GM12891 (cell line): ENCODE results near the gene SYNE3.

ENCODE experiments used
- DNase-seq: peaks from one replicate; pipeline ENCODE4 v3.0.0; 2011; ENCODE audit warnings: low spot score; ENCODE audit not compliant: insufficient read length
- FAIRE-seq: peaks from 2 replicates; lab custom pipeline; 2011; peaks lifted over from hg19 to GRCh38; lab: Jason Lieb, UNC
- PAX5 ChIP-seq: IDR thresholded peaks from 2 replicates; pipeline ENCODE4 v1.6.1; 2011; ENCODE audit warnings: low read length, moderate library complexity, mild to moderate bottlenecking; ENCODE audit not compliant: insufficient read depth, severe bottlenecking
- POLR2A ChIP-seq: IDR thresholded peaks from 2 replicates; pipeline ENCODE4 v1.6.1; 2011; ENCODE audit warnings: low read depth, low read length, control low read depth
- POLR2AphosphoS5 ChIP-seq: IDR thresholded peaks from 2 replicates; pipeline ENCODE4 v1.6.1; 2011; ENCODE audit warnings: low read depth, low read length, control low read depth
- POU2F2 ChIP-seq: IDR thresholded peaks from 2 replicates; pipeline ENCODE4 v1.6.1; 2011; ENCODE audit warnings: low read depth, mild to moderate bottlenecking, control low read depth, low read length, moderate library complexity
- SPI1 ChIP-seq: IDR thresholded peaks from 2 replicates; pipeline ENCODE4 v1.6.1; 2011; ENCODE audit warnings: low read depth, low read length, control low read depth
- TAF1 ChIP-seq: IDR thresholded peaks from 2 replicates; pipeline ENCODE4 v1.6.1; 2011; ENCODE audit warnings: low read depth, low read length, control low read depth

The SYNE3 gene

GRCh38 chr14:95484296-95484695 lies 32.2 kb downstream of the SYNE3 start:
- FAIRE-seq: no peak
- TF ChIP-seq POLR2AphosphoS5 (no peak), POU2F2 (no peak), SPI1 (no peak), POLR2A (no peak), PAX5 (no peak), TAF1 (no peak)
- DNase-seq: no peak

- no peak for FAIRE-seq
These were observed 32.9 kb downstream of the SYNE3 start for GRCh38 chr14:95483309-95484165.

DNA sequence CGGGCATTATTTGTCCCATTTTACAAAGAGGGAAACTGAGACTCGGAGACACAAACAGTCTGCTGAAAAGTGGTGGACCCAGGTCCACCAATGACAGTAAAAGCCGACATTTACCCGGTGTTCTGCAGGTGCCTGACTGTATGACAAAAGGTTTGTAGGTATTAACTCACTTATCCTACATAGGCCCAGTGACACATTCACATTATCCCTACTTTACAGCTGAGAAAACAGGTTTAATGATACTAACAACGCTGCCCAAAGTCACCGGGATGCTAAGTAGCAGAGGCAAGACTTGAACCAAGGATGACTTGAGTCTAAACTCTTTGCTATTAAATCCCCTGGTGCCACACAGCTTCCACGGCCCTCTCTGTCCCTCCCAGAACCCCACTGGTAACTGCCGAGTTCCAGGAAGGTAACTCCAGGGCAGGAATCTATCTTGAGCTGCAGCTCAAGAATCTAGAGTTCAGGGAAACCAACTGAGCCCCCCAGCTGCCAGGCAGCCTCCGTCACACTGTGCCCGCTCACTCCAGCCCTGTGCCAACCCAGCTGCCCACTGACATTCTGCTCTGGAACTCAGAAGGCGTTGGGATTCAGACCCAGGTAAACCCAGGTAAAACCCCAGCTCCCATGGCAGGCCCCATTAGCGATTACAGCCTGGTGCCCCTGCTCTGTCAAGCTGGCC lies 33.7 kb downstream of the SYNE3 start:
- no peak for TF ChIP-seq PAX5
- TF ChIP-seq SPI1: no peak
- no peak for TF ChIP-seq POLR2AphosphoS5
- TF ChIP-seq POLR2A: no peak
- TF ChIP-seq POU2F2: no peak
- TF ChIP-seq TAF1: no peak
- DNase-seq: no peak
- FAIRE-seq: peak; percentile 48

More at GRCh38 chr14:95483309-95484165, 32.9 kb downstream of the SYNE3 start:
- no peak for DNase-seq
- TF ChIP-seq POLR2A (no peak), TAF1 (no peak), PAX5 (no peak), POLR2AphosphoS5 (no peak), SPI1 (no peak), POU2F2 (no peak)

DNA sequence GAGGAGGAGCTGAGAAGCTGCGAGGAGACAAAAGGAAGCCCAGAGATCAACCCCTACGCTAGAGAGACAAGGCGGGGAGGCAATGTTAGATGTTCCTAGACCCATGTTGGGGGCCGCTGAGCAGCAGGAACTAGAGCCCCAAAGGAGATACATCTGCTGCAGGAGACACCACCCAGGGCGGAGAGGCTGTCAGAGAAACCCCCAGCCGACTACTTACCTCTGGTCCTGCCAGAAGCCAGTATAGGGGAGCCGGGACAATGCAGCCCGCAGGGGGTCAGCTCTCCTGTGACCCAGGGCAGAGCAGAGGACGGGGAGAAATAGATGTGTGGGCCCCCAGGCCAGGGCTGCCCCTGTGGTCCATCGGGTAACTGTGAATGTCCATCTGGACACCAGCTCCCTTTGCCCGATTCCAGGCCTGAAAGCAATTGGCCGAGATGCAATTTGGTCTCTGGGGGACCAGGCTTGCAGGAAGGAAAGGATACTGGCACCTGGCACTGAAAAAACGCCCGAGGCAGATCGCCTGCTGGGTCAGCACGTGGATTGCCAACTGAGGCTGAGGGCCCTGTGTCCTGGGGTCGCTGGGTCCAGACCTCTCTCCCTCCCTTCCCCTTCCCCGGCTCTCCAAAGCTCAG lies 34.9 kb downstream of the SYNE3 start:
- DNase-seq (no peak), FAIRE-seq (no peak)
- TF ChIP-seq PAX5: no peak
- TF ChIP-seq SPI1: no peak
- TF ChIP-seq POLR2A: no peak
- no peak for TF ChIP-seq POLR2AphosphoS5
- TF ChIP-seq POU2F2: no peak
- no peak for TF ChIP-seq TAF1

- no peak for TF ChIP-seq POLR2A
- no peak for TF ChIP-seq POU2F2
- no peak for TF ChIP-seq PAX5
- no peak for DNase-seq
- no peak for FAIRE-seq
These were observed 35.6 kb downstream of the SYNE3 start for GRCh38 chr14:95480887-95481226.

DNA sequence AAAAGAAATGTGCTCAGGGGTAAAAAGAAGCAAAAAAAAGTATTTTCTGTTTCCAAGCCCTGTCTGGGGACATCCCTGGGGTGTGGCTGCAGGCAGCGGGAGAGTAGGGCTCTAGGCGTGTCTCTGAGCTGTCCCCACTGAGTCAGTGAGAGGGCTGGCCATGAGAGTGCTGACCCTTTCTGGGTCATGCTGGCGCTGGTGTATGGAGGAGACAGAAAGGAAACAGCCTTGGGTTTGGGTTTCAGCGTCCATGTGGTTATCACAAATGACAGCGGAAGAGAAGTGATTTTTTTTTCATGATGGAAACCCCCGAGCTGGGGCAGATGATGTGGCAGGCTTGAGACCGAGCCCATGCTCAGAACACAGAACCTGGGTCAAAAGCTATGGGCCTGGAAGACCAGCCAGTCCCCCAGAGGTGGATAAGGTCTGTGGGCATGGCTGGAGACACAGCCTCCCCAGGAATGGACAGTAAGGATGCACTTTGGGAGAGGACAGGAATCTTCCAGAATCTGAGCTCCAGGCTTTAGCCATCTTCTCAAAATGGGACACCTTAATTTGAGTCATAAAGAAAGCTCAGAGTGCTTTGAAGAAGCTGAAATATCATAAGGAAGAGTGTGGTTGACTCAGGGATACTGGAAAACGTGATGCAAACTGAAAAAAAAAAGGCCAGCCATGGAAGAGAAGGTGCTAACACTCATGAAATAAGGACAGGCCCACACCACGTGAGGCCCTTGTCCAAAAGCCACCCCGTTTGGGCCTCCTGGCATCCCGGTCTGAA lies 36.2 kb downstream of the SYNE3 start:
- TF ChIP-seq PAX5: no peak
- TF ChIP-seq SPI1: no peak
- TF ChIP-seq POU2F2: no peak
- TF ChIP-seq TAF1: no peak
- no peak for TF ChIP-seq POLR2A
- TF ChIP-seq POLR2AphosphoS5: no peak
- DNase-seq: no peak
- peak; percentile 45 for FAIRE-seq

GRCh38 chr14:95479494-95479893 lies 37.0 kb downstream of the SYNE3 start:
- TF ChIP-seq SPI1: no peak
- TF ChIP-seq POU2F2: no peak
- no peak for TF ChIP-seq POLR2AphosphoS5
- TF ChIP-seq PAX5: no peak
- no peak for TF ChIP-seq TAF1
- no peak for TF ChIP-seq POLR2A
- DNase-seq (no peak), FAIRE-seq (no peak)

DNA sequence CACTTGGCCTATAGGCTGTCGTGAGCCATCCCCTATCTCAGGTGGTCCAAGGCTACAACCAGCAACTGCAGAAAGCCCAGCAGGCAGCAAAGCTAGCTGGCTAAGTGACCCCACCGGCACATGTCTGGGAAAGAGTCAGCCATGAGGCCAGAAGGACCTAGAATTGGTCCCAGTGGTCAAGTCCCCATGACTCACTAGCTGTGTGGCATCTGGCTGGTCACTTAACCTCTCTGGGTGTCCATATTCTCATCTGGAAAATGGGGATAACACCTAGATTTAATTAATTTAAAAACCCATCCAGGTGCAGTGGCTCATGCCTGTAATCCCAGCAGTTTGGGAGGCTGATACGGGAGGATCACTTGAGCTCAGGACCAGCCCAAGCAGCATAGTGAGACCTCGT lies 37.6 kb downstream of the SYNE3 start:
- DNase-seq: no peak
- FAIRE-seq: no peak
- TF ChIP-seq POLR2AphosphoS5 (no peak), TAF1 (no peak), POU2F2 (no peak)
